IMR-90 (cell line): ENCODE data around the gene PELI1.
"Not testable (repeated sequence)": the region's sequence is repeated elsewhere in the genome, so short reads cannot be mapped to it uniquely, and the experiment has no call there.

Experiments
- FOS ChIP-seq: fragments of 150-350 bp; IDR thresholded peaks from 2 replicates; pipeline ENCODE4 v1.6.1; 2016; ENCODE audit warnings: low read depth, low read length
- POLR2A ChIP-seq: IDR thresholded peaks from 2 replicates; pipeline ENCODE4 v1.6.1; 2012; ENCODE audit warnings: mild to moderate bottlenecking, low read depth, low read length
- TF ChIP-seq, protein P1 (sequence below): conservative IDR thresholded peaks from 2 replicates; pipeline ENCODE4 v1.5.1; 2012; ENCODE audit warnings: mild to moderate bottlenecking, low read depth, low read length, improper control_type of control experiment
- TF ChIP-seq, protein P2 (sequence below): fragments of 150-350 bp; IDR thresholded peaks from 2 replicates; pipeline ENCODE4 v1.6.1; 2017; ENCODE audit warnings: mild to moderate bottlenecking, antibody characterized with exemption, low read length, low read depth

DNA sequence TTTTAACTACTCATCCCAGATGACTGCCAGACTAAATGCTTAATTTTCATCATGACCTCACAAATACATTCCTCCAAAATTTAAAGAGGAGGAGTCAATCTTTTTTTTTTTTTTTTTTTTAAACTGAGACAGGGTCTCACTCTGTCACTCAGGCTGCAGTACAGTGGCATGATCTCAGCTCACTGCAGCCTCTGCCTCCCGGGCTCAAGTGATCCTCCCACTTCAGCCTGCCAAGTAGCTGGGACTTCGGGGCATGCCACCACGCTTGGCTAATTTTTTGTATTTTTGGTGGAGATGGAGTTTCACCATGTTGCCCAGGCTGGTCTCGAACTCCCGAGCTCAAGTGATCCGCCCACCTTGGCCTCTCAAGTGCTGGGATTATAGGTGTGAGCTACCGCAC, 41.5 kb downstream of the PELI1 start:
- TF ChIP-seq, protein P1, sequence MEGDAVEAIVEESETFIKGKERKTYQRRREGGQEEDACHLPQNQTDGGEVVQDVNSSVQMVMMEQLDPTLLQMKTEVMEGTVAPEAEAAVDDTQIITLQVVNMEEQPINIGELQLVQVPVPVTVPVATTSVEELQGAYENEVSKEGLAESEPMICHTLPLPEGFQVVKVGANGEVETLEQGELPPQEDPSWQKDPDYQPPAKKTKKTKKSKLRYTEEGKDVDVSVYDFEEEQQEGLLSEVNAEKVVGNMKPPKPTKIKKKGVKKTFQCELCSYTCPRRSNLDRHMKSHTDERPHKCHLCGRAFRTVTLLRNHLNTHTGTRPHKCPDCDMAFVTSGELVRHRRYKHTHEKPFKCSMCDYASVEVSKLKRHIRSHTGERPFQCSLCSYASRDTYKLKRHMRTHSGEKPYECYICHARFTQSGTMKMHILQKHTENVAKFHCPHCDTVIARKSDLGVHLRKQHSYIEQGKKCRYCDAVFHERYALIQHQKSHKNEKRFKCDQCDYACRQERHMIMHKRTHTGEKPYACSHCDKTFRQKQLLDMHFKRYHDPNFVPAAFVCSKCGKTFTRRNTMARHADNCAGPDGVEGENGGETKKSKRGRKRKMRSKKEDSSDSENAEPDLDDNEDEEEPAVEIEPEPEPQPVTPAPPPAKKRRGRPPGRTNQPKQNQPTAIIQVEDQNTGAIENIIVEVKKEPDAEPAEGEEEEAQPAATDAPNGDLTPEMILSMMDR, result not testable (repeated sequence)
- not testable (repeated sequence) for TF ChIP-seq POLR2A, FOS
- TF ChIP-seq, protein P2, sequence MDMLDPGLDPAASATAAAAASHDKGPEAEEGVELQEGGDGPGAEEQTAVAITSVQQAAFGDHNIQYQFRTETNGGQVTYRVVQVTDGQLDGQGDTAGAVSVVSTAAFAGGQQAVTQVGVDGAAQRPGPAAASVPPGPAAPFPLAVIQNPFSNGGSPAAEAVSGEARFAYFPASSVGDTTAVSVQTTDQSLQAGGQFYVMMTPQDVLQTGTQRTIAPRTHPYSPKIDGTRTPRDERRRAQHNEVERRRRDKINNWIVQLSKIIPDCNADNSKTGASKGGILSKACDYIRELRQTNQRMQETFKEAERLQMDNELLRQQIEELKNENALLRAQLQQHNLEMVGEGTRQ, result not testable (repeated sequence)
